Omental fat pad (tissue), 4 donors: ENCODE data around the gene ALOXE3. TPM values are rescaled to one million over a fixed set of nuclear protein-coding genes. Genes with fewer than 3 reads are reported as not detected.

Source experiments
- ATAC-seq: fragments of 150-250 bp; one replicate; pipeline ENCODE4 v1.9.1; 2016; ENCODE audit warnings: mild to moderate bottlenecking, moderate library complexity; ENCODE audit not compliant: low FRiP score
- DNase-seq: peaks from one replicate; pipeline ENCODE4 v3.0.0-alpha.2; 2019; ENCODE audit warnings: low spot score
- CTCF ChIP-seq, 3 donors: fragments of 450-650 bp; IDR thresholded peaks; one replicate each; pipeline ENCODE4 v1.5.1; 2016 to 2017; ENCODE audit warnings: antibody characterized with exemption in 3 of 3, mild to moderate bottlenecking in 3 of 3, moderate library complexity in 2 of 3
- small RNA-seq: library from RNA; depleted of rRNA; stranded (forward); fragments of <200 nt; gene quantifications from one replicate; pipeline ENCODE3, GENCODE V24; 2016
- total RNA-seq, 4 donors: library from RNA; depleted of rRNA; stranded (reverse); fragments of >200 nt; gene quantifications; one replicate each; pipeline ENCODE4 v1.1.0, GENCODE V29; 2016

ALOXE3 gene
- total RNA-seq, 4 donors from 2014 or later = 0.09 to 0.24 TPM; not detected in 2

DNA sequence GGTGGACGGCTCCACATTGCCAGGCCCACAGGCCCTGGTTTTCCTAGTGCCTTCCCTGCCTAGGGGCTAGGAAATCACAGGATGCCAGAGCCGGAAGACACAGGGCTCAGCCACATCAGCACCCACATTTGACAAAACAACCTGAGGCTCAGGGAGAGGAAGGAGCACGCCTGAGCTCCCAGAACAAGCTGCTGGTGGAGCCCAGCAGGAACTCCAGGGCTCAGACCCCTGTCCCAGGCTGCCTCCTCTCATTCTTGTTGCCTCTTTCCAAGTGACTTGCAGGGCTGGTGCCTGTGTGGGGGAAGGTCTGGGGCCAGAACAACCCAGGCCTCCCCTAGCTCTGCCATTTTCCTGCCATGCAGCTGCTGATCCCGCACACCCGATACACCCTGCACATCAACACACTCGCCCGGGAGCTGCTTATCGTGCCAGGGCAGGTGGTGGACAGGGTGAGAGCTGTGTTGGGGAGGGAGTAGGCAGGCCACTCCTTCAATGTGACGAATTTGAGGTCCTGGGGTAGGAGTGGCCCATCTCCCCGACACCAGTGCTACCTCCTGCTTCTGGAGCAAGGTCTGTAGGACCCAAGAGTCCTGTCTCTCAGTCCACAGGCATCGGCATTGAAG, 71.9 kb downstream of the ALOXE3 start:
- no peak for ATAC-seq
- DNase-seq = no peak
- TF ChIP-seq CTCF (IDR thresholded peaks at IDR 0.05) = no peak

Small RNA genes within 50 kb of the gene (small RNA-seq; reads per million reads assigned to genes)
- not detected for gene MIR4314

Other genes starting within 250 kb of the ALOXE3 start
- gene CHD3, start 229.7 kb downstream of the ALOXE3 start, total RNA-seq = 10 to 100 TPM; 47.0 to 77.6 (median 57.3) TPM
- gene RNF227, start 202.2 kb downstream of the ALOXE3 start, total RNA-seq = 10 to 100 TPM in 2 of 4 donors, 1 to 10 TPM in 2; 4.1 to 19.1 (median 9.7) TPM
- gene KCNAB3, start 188.7 kb downstream of the ALOXE3 start, total RNA-seq = 1 to 10 TPM; 1.6 to 2.9 (median 2.6) TPM
- gene TRAPPC1, start 186.6 kb downstream of the ALOXE3 start, total RNA-seq = 10 to 100 TPM; 30.0 to 73.3 (median 48.3) TPM
- gene CNTROB, start 186.3 kb downstream of the ALOXE3 start, total RNA-seq = 10 to 100 TPM; 14.8 to 24.7 (median 19.8) TPM
- under 1 TPM in 2 of 4 donors, not detected in 2; 0.09 to 0.12 TPM for gene GUCY2D, start 115.9 kb downstream of the ALOXE3 start, total RNA-seq
- gene ALOX15B, start 79.5 kb downstream of the ALOXE3 start, total RNA-seq = 1 to 10 TPM; 3.8 to 9.8 (median 8.2) TPM
- not detected for gene ALOX12B, start 30.8 kb downstream of the ALOXE3 start, total RNA-seq
- under 1 TPM in 1 of 4 donors, not detected in 3; 0.46 TPM for gene HES7, start 5.6 kb upstream of the ALOXE3 start, total RNA-seq
- gene PER1, start 33.9 kb upstream of the ALOXE3 start, total RNA-seq = 100 to 1,000 TPM in 2 of 4 donors, 10 to 100 TPM in 2; 78.8 to 169 (median 122) TPM
- 10 to 100 TPM; 16.8 to 42.1 (median 21.2) TPM for gene VAMP2, start 44.4 kb upstream of the ALOXE3 start, total RNA-seq
- 10 to 100 TPM; 10.9 to 78.4 (median 34.1) TPM for gene TMEM107, start 57.9 kb upstream of the ALOXE3 start, total RNA-seq
- 1 to 10 TPM; 4.7 to 9.9 (median 6.7) TPM for gene BORCS6, start 71.7 kb upstream of the ALOXE3 start, total RNA-seq
- gene AURKB, start 92.1 kb upstream of the ALOXE3 start, total RNA-seq = 1 to 10 TPM in 2 of 4 donors, under 1 TPM in 1, not detected in 1; 0.79 to 3.0 (median 2.0) TPM
- gene CTC1, start 129.5 kb upstream of the ALOXE3 start, total RNA-seq = 10 to 100 TPM; 13.0 to 31.7 (median 18.9) TPM
- gene PFAS, start 130.8 kb upstream of the ALOXE3 start, total RNA-seq = 10 to 100 TPM; 12.9 to 27.7 (median 19.8) TPM
- gene RANGRF, start 170.2 kb upstream of the ALOXE3 start, total RNA-seq = 10 to 100 TPM; 16.7 to 31.4 (median 23.0) TPM
- gene SLC25A35, start 176.9 kb upstream of the ALOXE3 start, total RNA-seq = 1 to 10 TPM; 1.0 to 4.0 (median 3.1) TPM
- 100 to 1,000 TPM in 1 of 4 donors, 10 to 100 TPM in 2, 1 to 10 TPM in 1; 8.6 to 132 (median 60.4) TPM for gene ARHGEF15, start 191.7 kb upstream of the ALOXE3 start, total RNA-seq
- not detected for gene ODF4, start 221.3 kb upstream of the ALOXE3 start, total RNA-seq